HepG2 (cell line): Measurements from ENCODE around the gene NKAIN2. TPM values are rescaled to one million over a fixed set of nuclear protein-coding genes. Genes with fewer than 3 reads are reported as not detected.

Experiments
- ATAC-seq: fragments of 200-7000 bp; cut with Tn5 transposase; 3 replicates; pipeline ENCODE4 v1.9.1; 2020; ENCODE audit warnings: mild to moderate bottlenecking, moderate library complexity
- BruUV-seq: library from RNA; stranded (reverse); fragments of 400-500 nt; replicated peaks from 2 replicates; lab custom pipeline; 2021; lab: Mats Ljungman, UMichigan
- CTCF ChIA-PET: fragments of 300-600 bp; formaldehyde crosslinking; extraction: SDS; loops from one replicate; lab custom pipeline; 2021; ENCODE audit warnings: low total read pairs, inconsistent platforms, low intra/inter-chr PET ratio; lab: Yijun Ruan, JAX
- POLR2A ChIA-PET: fragments of 350-600 bp; sonication (Branson Sonifier 250); formaldehyde crosslinking; loops from one replicate; lab custom pipeline; 2020; ENCODE audit warnings: antibody characterized with exemption, inconsistent platforms; lab: Yijun Ruan, JAX
- DNase-seq: peaks from one replicate; pipeline ENCODE4 v3.0.0-alpha.2; 2015; ENCODE audit warnings: low spot score
- FAIRE-seq: peaks from 3 replicates; lab custom pipeline; 2011; peaks lifted over from hg19 to GRCh38; lab: Jason Lieb, UNC
- H2AFZ ChIP-seq: one replicate; pipeline ENCODE4 v1.6.1; 2011; ENCODE audit warnings: low read length, inconsistent platforms
- H3K27ac ChIP-seq: fragments of 300-600 bp; 3 replicates; pipeline ENCODE4 v1.8.0; 2011; ENCODE audit warnings: mixed run types, mild to moderate bottlenecking, mixed read lengths, low read length, inconsistent platforms; ENCODE audit not compliant: insufficient read depth; ENCODE audit errors: extremely low read length
- H3K27me3 ChIP-seq, 2 experiments: fragments of 200-600 bp in 1 of 2; 2 replicates in 1 of 2; 3 replicates in 1 of 2; pipeline versions ENCODE4 v1.6.0 to v1.8.0; 2011; ENCODE audit warnings: low read length in 2 of 2, mild to moderate bottlenecking in 2 of 2, moderate library complexity in 2 of 2, inconsistent platforms in 1 of 2; ENCODE audit not compliant: insufficient read depth in 2 of 2, control insufficient read depth in 1 of 2
- H3K36me3 ChIP-seq, 2 experiments: fragments of 200-600 bp in 1 of 2; replicated peaks in 1 of 2; 2 replicates in 1 of 2; 3 replicates in 1 of 2; pipeline versions ENCODE4 v1.5.1 to v1.8.0; 2011; ENCODE audit warnings: low read length in 2 of 2, inconsistent platforms in 1 of 2; ENCODE audit not compliant: insufficient read depth in 2 of 2, control insufficient read depth in 1 of 2
- H3K4me1 ChIP-seq: 2 replicates; pipeline ENCODE4 v1.5.1; 2012; ENCODE audit warnings: low read length, inconsistent platforms; ENCODE audit not compliant: insufficient read depth
- H3K4me2 ChIP-seq: 2 replicates; pipeline ENCODE4 v1.6.0; 2011; ENCODE audit warnings: low read depth, low read length, inconsistent platforms
- H3K4me3 ChIP-seq, 3 experiments: fragments of 200-600 bp in 1 of 3; sonication (generic), shearing (Covaris generic) in 1 of 3; replicated peaks in 1 of 3; 2 replicates each; pipeline ENCODE4 v1.5.1; 2011 to 2016; ENCODE audit warnings: low read length in 3 of 3, inconsistent platforms in 2 of 3, low read depth in 2 of 3, mild to moderate bottlenecking in 2 of 3, control low read depth in 1 of 3, mixed read lengths in 1 of 3; ENCODE audit not compliant: insufficient read depth in 1 of 3
- H3K79me2 ChIP-seq: one replicate; pipeline ENCODE4 v1.6.1; 2011; ENCODE audit warnings: low read length, inconsistent platforms; ENCODE audit not compliant: insufficient read depth
- H3K9ac ChIP-seq: 2 replicates; pipeline ENCODE4 v1.6.0; 2011; ENCODE audit warnings: mild to moderate bottlenecking, low read depth, low read length, inconsistent platforms; ENCODE audit not compliant: insufficient read depth
- H3K9me3 ChIP-seq: 2 replicates; pipeline ENCODE4 v1.5.1; 2012; ENCODE audit warnings: mild to moderate bottlenecking, low read length
- H4K20me1 ChIP-seq: 2 replicates; pipeline ENCODE4 v1.6.0; 2011; ENCODE audit warnings: inconsistent platforms, mild to moderate bottlenecking, low read length, moderate library complexity; ENCODE audit not compliant: insufficient read depth
- ATF6 ChIP-seq: sonication (generic); formaldehyde crosslinking; conservative IDR thresholded peaks from 2 replicates; pipeline ENCODE4 v1.4.0; 2020; ENCODE audit warnings: missing genetic modification reagents
- E2F1 ChIP-seq: sonication (generic); formaldehyde crosslinking; IDR thresholded peaks from 2 replicates; pipeline ENCODE4 v1.5.0; 2020; ENCODE audit warnings: missing genetic modification reagents
- HCFC1 ChIP-seq: fragments of 150-350 bp; IDR thresholded peaks from 2 replicates; pipeline ENCODE4 v1.6.1; 2014; ENCODE audit warnings: low read depth, low read length
- HNF1A ChIP-seq, 2 experiments: sonication (generic) in 1 of 2; formaldehyde crosslinking in 1 of 2; IDR thresholded peaks; 2 replicates each; pipeline versions ENCODE4 v1.4.0 to v1.6.1; 2016 to 2020; ENCODE audit warnings: borderline replicate concordance in 1 of 2, low read depth in 1 of 2, mild to moderate bottlenecking in 1 of 2, missing genetic modification reagents in 1 of 2
- MYNN ChIP-seq: sonication (generic); formaldehyde crosslinking; IDR thresholded peaks from 2 replicates; pipeline ENCODE4 v1.4.0; 2020; ENCODE audit warnings: mild to moderate bottlenecking, low read depth, missing genetic modification reagents
- NR1H2 ChIP-seq: sonication (generic); formaldehyde crosslinking; IDR thresholded peaks from 2 replicates; pipeline ENCODE4 v1.8.1; 2022; ENCODE audit warnings: low read depth, missing genetic modification reagents, borderline replicate concordance
- POLR2A ChIP-seq, 2 experiments: IDR thresholded peaks; 2 replicates each; pipeline ENCODE4 v1.6.1; 2011; ENCODE audit warnings: low read depth in 2 of 2, low read length in 2 of 2, mild to moderate bottlenecking in 1 of 2, moderate library complexity in 1 of 2; ENCODE audit not compliant: insufficient read depth in 1 of 2
- SSRP1 ChIP-seq: IDR thresholded peaks from 2 replicates; pipeline ENCODE4 v1.6.1; 2016; ENCODE audit warnings: control low read depth
- ZFX ChIP-seq: sonication (generic); formaldehyde crosslinking; IDR thresholded peaks from 2 replicates; pipeline ENCODE4 v1.4.0; 2020; ENCODE audit warnings: mild to moderate bottlenecking, low read depth, missing genetic modification reagents, moderate library complexity
- ZFYVE20 ChIP-seq: sonication (generic); formaldehyde crosslinking; IDR thresholded peaks from 2 replicates; pipeline ENCODE4 v1.8.0; 2023; ENCODE audit warnings: low read depth, mild to moderate bottlenecking, moderate library complexity, missing genetic modification reagents, borderline replicate concordance
- ZNF143 ChIP-seq: sonication (generic); formaldehyde crosslinking; IDR thresholded peaks from 2 replicates; pipeline ENCODE4 v1.4.0; 2020; ENCODE audit warnings: missing genetic modification reagents
- ZNF512 ChIP-seq: sonication (generic); formaldehyde crosslinking; IDR thresholded peaks from 2 replicates; pipeline ENCODE4 v1.4.0; 2020; ENCODE audit warnings: mild to moderate bottlenecking, missing genetic modification reagents
- ZNF546 ChIP-seq: sonication (generic); formaldehyde crosslinking; conservative IDR thresholded peaks from 2 replicates; pipeline ENCODE4 v1.8.1; 2023; ENCODE audit warnings: mild to moderate bottlenecking, missing genetic modification reagents
- ZNF567 ChIP-seq: sonication (generic); formaldehyde crosslinking; IDR thresholded peaks from 2 replicates; pipeline ENCODE4 v1.8.1; 2023; ENCODE audit warnings: mild to moderate bottlenecking, missing genetic modification reagents, borderline replicate concordance
- ZNF766 ChIP-seq: sonication (generic); formaldehyde crosslinking; IDR thresholded peaks from 2 replicates; pipeline ENCODE4 v1.5.0; 2020; ENCODE audit warnings: missing genetic modification reagents, borderline replicate concordance
- ZNF776 ChIP-seq: sonication (generic); formaldehyde crosslinking; IDR thresholded peaks from 2 replicates; pipeline ENCODE4 v1.4.0; 2020; ENCODE audit warnings: mild to moderate bottlenecking, missing genetic modification reagents
- WGBS: methylation state at CpG from one replicate; pipeline ENCODE4 v1.1.6; 2017; ENCODE audit warnings: low lambda C conversion rate; 5-methylcytosine and 5-hydroxymethylcytosine counted together
- in situ Hi-C: cut with HindIII; loops from 2 replicates; pipeline ENCODE4 v1.10.0; 2017; ENCODE audit warnings: low pct_unique_long_range_greater_than_20kb; ENCODE audit not compliant: extremely low pct_ligation_motif_present
- intact Hi-C: fragments of 100-400 bp; cut with micrococcal nuclease; formaldehyde crosslinking; loops from one replicate; pipeline ENCODE4 v1.10.0; 2022; ENCODE audit not compliant: unreplicated experiment
- polyA plus RNA-seq, 8 experiments: library from polyadenylated mRNA; depleted of rRNA in 3 of 8; stranded (reverse) in 7 of 8; unstranded in 1 of 8; fragments of >200 nt; fragmentation: Illumina TruSeq in 4 of 8; extraction: Trizol in 4 of 8; gene quantifications; 2 replicates each; pipeline versions ENCODE4 v1.2.1 to v1.2.3, GENCODE V29; 2011 to 2016; ENCODE audit warnings: low read depth in 4 of 8, missing spikeins in 1 of 8, mixed read lengths in 1 of 8; ENCODE audit not compliant: insufficient read depth in 1 of 8
- total RNA-seq, 5 experiments: library from RNA; depleted of rRNA; stranded (reverse); fragments of >200 nt; fragmentation: Illumina TruSeq; extraction: Trizol; gene quantifications; 2 replicates each; pipeline ENCODE4 v1.2.3, GENCODE V29; 2016; ENCODE audit warnings: low read depth in 1 of 5

The NKAIN2 gene
- total and polyA plus RNA-seq, 2 of the 13 experiments (the other 11 are each of a cell fraction or from before 2014, with no cell fraction given) = not detected

GRCh38 chr6:124066946-124067552 is 263.4 kb downstream of the NKAIN2 start:
- CTCF ChIA-PET = no interaction called here
- no peaks in the 10 kb centered on the region for H3K4me1 ChIP-seq
- no peaks in the 10 kb centered on the region for H3K36me3 ChIP-seq
- H4K20me1 ChIP-seq = no peaks in the 10 kb centered on the region
- POLR2A ChIA-PET = no interaction called here
- no peak overlapping the region for H3K4me2 ChIP-seq
- BruUV-seq = no TSS peak
- ATAC-seq = no peak
- DNase-seq = no peak
- no peaks in the 10 kb centered on the region for H3K79me2 ChIP-seq
- FAIRE-seq = no peak
- H3K27ac ChIP-seq = no peak overlapping the region
- H3K4me3 ChIP-seq = no peak overlapping the region
- in situ Hi-C loops (no loop called here), intact Hi-C loops (no loop called here)
- H3K27me3 ChIP-seq = no peaks in the 10 kb centered on the region
- 15% methylated on average over 6 of the region's 6 CpGs for WGBS
- no peak overlapping the region for H3K9ac ChIP-seq
- H3K9me3 ChIP-seq = no peaks in the 10 kb centered on the region
- H2AFZ ChIP-seq = no peak overlapping the region
- no peak for TF ChIP-seq ATF6
- TF ChIP-seq E2F1 = no peak
- no peak for TF ChIP-seq ZNF776 (CRISPR knock-in tag)
- TF ChIP-seq SSRP1 (CRISPR knock-in tag) = no peak
- no peak for TF ChIP-seq ZNF546 (CRISPR knock-in tag)
- TF ChIP-seq MYNN (CRISPR knock-in tag) = no peak
- no peak for TF ChIP-seq POLR2A (IDR thresholded peaks at IDR 0.05; ENCODE audit: insufficient read depth in 1 of 2, low read depth in 2 of 2, low read length in 2 of 2)
- no peak for TF ChIP-seq HCFC1
- no peak for TF ChIP-seq HNF1A (IDR thresholded peaks at IDR 0.05; ENCODE audit: low read depth)
- TF ChIP-seq HNF1A (CRISPR knock-in tag; IDR thresholded peaks at IDR 0.05; ENCODE audit: borderline replicate concordance) = no peak
- no peak for TF ChIP-seq ZNF512 (CRISPR knock-in tag)
- TF ChIP-seq ZFYVE20 = no peak
- no peak for TF ChIP-seq ZNF143 (CRISPR knock-in tag)
- no peak for TF ChIP-seq NR1H2 (CRISPR knock-in tag)
- no peak for TF ChIP-seq ZFX
- TF ChIP-seq ZNF766 = no peak
- TF ChIP-seq ZNF567 (CRISPR knock-in tag) = no peak
